NK-92 (cell line): ENCODE data around the gene BANF1.
"Not testable (repeated sequence)": the region's sequence is repeated elsewhere in the genome, so short reads cannot be mapped to it uniquely, and the experiment has no call there.

Experiments used
- DNase-seq: peaks from one replicate; lab custom pipeline; 2025; ENCODE audit not compliant: unreplicated experiment; lab: John Stamatoyannopoulos, UW

The BANF1 gene

DNA sequence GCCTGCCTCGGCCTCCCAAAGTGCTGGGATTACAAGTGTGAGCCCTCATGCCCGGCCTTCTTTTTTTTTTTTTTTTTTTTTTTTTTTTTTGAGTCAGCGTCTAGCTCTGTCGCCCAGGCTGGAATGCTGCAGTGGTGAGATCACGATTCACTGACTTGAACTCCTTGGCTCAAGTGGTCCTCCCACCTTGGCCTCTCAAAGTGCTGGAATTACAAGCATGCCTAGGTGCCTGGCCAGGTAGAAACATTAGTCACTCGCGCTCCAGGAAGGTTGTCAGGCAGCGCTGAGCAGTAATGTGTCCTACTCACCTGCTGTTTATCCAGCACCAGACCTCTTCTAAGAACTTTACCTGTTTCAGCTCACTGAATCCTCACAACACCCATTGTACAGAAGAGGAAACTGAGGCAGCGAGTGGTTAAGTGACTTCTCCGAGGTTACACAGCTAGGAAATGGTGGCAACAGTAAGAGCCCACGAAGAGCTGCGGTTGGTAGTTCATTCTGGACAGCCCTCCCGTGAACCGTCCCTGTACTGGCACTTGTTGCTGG, 9.0 kb downstream of the BANF1 start:
- no peak for DNase-seq

DNA sequence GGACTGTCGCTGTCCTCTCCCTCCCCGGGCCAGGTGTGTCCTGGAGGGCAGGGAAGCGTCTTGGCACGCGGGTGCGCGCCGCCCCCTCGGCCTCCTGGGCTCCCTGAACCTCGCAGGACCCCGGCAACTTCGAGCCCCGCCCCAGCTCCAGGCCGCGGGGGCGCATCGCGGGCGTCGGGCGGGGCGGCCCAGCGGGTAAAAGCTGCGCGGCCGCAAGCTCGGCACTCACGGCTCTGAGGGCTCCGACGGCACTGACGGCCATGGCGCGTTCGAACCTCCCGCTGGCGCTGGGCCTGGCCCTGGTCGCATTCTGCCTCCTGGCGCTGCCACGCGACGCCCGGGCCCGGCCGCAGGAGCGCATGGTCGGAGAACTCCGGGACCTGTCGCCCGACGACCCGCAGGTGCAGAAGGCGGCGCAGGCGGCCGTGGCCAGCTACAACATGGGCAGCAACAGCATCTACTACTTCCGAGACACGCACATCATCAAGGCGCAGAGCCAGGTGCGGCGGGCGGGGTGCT, 9.5 kb downstream of the BANF1 start, which contains the start of gene CST6:
CST6 (plus strand) TSS at position 224 of the 519 bp plus-strand sequence; CDS start at position 261, 37 bp downstream.
- no peak for DNase-seq

DNA sequence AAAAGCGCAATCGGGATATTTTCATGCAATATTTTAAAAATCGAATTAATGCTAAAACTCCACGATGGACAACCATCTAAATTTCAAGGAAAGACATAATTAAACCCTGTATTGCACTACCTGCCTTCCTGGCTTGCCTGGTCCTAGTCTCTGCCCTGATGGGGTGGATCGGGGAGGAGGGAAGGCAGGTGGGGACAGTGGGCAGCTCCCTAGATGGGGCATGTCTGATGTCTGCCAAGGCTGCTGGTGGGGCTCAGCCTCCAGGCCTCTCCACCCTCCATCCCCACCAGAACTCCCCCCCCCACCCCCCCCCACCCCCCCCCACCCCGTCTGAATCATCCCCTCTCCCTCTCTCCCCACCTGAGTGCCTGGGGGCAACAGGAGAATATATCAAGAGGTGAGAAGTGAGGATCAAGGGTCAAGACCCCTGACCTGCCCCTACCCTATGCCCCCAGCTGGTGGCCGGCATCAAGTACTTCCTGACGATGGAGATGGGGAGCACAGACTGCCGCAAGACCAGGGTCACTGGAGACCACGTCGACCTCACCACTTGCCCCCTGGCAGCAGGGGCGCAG, 10.2 kb downstream of the BANF1 start:
- DNase-seq, result no peak

DNA sequence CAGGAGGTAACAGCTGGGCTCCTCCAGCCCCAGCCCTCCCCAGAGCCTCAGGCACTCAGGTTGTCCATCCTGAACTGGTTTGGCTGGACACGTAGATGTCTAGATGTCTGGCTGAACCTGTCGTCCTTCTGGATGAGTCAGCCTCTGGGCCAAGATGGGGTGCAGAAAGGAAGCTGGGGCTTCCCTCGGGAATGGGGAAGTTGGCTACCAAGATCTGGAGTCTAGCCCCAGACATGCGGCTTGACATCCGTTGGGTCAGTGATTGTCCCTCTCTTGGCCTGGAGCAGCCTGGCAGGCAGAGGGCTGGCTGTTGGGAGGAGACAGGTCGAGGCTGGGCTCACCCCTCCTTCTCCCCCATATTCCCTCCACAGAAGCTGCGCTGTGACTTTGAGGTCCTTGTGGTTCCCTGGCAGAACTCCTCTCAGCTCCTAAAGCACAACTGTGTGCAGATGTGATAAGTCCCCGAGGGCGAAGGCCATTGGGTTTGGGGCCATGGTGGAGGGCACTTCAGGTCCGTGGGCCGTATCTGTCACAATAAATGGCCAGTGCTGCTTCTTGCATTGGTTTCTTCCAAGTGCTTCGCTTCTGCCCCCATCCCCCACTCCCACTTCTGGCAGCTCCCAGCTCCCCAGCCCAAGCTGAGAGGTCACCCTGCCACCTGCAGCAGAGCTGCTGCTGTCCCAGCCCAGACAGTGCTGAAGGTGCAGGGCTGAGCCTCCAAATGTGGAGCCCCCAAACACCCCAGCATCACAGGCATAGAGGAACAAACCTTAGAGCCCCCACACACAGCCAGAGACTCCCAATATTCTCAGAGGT, 10.9 kb downstream of the BANF1 start:
- DNase-seq, result no peak

DNA sequence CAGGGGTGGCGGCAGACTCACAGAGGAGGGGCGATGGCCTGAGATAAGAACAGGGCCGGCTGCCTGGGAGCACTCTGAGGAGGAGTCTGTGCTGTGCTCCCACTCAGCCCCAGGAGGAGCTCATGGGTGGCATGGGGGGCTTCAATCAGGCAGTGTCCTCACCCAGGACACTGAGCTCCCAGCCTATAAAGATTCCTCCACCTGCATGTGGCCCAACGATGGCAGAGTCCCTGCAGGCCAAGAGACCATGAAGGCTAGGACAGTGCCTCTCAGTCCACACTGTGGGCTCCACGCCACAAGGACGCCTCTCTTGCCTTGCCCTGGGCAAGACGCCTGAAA, 11.4 kb downstream of the BANF1 start:
- DNase-seq, result no peak

DNA sequence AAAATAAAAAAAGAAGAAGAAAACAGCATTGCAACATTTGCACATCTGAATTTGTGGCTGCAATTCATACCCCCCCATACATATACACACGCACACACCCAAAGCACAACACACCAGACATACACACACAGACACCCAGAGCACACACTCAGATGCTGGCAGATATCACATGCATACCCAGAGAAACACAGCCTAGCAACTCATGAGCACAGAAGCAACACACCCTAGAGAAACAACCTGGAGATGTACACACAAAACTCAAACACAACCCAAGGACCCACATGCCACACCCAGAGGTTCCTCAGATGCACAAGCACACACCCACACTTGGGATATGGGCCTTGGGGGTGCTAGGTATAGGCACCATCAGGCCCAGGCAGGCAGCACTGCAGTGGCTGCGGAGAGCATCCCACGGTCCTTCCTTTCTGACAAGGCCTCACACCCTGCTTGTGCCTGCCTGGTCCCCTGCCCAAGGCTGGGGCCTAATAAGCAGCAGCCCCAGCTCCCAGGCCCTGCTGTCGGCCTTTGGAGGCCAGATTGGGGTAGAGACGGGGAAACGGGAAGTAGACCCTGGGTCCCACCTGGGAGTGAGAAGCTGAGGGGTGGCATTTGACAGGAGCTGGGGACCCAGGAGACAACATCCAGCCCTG, 12.6 kb downstream of the BANF1 start:
- no peak for DNase-seq

DNA sequence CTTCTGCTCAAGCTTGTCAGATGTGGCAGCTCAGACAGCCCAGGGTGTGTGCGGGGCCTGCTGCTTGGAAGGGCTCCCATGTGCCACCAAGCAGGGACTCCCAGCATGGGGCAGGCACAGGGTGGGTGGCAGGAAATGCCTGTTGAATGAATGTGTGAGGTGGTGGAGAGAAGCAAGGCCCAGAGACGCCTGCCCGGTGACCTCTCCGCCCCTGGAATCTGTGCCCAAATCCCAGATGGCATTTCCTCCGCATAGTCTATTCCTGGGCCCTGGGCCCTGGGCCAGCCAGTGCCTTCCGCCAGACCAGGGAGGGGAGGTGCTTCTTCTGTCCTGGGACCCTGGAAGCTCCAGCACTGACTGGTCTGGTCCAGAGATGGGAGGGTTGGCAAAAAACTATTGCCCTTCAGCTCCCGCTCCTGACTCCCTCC, 13.2 kb downstream of the BANF1 start:
- DNase-seq, result no peak

DNA sequence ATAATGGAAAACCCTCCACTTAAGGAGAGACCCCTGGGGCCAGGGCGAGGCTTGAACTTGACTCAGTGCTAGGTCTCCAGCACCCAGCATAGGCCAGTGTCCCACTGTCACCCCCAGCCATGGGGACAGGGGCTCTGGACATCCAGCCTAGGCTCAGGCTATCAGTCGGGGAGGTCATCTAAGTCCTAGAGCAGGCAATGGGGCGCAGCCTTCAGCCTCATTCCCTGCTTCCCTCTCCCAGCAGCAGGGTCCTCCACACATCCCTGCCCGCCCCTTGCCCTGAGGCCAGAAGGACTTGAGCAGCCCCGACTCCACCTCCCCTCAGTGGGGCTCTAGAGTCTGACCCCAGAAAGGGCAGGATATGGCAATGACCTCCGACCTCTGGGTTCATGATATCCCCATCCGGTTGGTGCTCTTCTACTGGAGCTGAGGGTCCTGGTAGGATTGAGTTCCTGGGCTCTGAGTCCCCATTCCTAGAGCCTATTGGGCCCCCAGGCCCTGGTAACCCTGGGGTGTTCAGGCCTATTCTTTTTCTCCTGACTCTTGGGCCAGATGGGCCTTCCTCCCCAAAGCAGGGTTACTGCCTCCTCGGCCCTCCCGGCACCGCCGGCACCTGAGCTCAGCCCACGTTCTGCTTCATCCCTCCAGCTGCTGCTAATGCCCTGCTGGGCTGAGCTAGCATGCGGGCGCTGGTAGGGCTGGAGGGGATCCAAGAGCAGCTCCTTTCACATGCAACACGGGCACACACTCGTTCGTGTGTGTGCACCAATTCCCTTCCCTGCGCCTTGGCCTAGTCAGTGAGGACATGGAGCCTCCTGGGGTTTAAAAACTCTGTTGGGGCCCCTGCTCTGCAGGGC, 13.9 kb downstream of the BANF1 start:
- no peak for DNase-seq

DNA sequence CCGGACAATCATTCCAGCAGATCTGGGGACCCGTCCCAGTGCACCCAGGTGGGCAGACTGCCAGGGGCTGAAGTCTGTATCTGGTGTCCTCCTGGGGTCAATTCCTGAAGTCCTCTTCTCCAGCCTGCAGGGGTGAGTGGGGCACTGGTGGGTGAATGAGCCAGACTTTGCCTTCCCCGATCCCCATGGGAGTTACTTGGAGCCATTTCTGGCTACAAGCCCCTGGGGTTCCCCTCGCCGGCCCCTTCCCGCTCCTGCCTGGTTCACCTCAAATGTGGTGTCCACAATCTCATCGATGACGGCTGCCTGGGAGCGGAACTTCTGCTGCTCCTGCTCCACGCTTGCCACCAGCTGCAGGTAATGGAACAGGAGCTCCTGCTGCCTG, 14.5 kb downstream of the BANF1 start:
- DNase-seq, result no peak

DNA sequence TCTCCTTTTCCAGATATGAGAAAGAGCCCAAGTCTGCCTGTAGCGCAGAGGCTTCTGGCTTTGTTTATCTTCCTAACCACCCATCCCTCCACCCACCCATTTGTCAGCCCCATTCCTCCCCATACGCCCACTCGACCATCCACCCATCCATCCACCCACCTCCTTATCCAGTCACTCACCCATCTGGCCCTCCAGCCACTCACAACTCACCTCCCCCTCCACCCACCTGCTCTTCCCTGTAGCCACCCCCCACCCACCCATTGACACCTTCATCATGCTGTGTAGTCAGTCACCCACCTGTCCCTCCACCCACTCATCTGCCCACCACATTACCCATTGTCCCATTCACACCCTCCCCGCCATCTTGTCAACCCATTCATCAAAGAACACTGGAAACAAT, 15.0 kb downstream of the BANF1 start:
- no peak for DNase-seq

DNA sequence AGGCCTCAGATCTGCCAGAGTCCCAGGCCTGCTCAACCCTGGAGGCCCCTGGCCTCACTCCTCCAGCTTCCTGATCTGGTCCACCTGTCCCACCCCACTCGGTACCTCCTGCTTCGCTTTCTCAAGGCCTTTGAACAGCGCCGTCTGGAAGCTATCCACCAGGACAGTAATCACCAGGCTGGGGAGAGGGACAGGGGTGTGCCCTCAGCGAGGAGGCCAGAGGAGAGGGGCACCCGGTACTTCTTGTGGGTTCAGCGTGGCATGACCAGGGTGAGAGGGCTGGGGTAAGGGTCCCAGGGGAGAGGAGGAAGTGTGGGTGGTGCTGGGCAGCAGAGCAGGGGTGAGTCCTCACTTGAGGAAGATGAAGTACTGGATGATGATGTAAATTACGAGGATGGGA, 17.9 kb downstream of the BANF1 start:
- DNase-seq, result no peak

DNA sequence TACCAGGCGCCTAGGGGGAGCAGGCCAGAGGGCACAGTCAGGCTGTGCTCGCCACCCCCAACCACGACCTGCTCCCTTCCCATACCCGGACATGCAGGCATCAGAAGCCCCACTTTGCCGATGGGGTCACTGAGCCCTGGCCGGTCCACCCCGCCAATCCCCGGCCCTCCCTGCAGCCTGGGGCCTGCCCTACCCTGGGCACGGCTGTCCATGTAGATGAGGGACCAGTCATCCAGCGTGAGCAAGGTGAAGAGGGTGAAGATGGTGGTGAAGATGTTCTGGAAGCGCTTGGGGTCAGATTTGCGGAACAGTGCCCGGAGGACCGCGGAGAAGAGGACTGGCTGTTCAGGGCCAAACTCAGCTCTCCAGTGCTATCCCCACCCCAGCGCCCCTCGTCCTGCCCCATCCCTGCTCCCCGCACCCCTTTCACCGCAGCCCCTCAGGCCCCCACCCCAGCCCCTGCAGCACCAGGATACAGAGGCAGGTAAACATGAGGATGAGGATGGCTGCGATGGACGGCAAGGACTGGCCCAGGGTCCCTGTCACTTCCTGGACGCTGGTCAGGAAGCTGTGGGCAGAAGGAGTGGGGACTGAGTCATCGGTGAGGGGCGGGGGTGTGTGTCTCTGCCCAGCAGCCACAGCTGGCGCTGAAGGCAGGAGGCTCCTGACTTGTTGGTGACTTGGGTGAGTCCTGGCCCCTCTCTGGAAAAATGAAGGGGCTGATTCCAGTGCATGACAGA, 18.5 kb downstream of the BANF1 start:
- no peak for DNase-seq

DNA sequence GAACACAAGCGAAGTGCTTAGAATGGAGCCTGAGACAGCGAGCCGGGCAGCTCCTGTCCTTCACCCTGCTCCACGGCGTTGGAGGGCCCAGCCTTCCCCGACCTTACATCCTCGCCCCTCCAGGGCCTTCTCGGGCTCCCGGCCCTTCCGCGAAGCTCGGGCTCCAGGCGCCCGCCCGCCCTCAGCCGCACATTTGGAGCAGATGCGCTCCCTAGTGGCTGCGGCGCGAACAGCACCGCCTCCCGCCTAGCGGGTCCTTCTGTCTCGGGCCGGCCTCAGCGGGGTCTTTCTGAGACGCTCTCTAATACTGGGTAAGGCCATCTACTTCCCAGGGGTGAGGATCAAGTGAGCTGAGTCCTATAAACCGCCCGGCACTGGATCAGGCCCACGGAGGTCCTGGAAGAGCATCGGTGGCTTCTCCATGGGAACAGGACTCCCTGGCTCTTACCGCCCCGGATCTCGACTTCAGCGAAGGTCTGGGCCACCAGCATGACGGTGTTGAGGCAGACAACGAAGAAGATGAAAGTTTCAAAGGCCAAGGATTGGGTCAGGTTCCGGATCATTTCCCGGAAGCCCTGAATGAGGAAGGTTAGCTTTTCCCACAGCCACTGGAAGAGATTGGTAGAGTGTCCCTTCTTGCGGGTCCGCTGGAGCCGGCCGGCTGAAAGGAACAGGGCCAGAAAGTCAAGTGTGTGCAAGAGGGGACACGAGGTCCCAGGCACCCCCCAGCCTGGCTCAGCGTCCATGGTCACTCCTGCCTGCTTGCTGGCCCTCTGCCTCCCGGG, 20.3 kb downstream of the BANF1 start:
- DNase-seq, result no peak

DNA sequence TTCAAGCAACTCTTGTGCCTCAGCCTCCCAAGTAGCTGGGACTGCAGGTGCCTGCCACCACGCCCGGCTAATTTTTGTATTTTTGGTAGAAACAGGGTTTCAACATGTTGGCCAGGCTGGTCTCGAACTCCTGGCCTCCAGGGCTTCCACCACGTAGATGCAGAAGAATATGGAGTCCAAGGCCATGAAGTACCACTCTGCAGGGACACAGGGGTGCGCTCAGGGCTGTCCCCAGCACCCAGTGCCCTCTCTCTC, 20.8 kb downstream of the BANF1 start:
- not testable (repeated sequence) for DNase-seq

DNA sequence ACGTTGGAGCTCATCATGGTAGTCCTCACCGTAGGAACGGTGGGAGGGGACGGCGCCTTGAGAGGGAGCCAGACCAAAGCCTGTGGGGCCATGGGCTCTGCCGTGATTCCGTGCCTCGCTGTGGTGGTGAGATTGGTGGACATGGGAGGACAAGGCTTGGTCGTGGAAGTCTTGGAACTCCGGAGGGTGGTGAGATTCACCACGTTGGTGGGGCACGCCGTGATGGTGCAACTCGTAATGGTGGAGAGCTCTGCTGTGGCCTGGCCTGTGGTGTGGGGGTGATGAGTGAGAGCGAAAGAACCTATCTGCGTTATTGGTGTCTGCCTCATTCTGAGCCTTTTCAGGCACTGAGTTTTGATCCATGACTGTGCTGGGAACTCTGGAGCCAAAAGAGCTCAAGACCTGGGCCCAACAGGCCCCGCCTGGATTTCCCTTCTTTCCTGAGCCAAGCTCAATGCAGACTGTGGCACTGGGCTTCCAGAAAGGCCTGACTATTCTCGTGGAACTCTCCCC, 23.8 kb downstream of the BANF1 start, which contains the start of gene CATSPER1:
CATSPER1 (minus strand) TSS at position 463 of the 513 bp plus-strand sequence; CDS start at position 363, 100 bp downstream.
- no peak for DNase-seq

DNA sequence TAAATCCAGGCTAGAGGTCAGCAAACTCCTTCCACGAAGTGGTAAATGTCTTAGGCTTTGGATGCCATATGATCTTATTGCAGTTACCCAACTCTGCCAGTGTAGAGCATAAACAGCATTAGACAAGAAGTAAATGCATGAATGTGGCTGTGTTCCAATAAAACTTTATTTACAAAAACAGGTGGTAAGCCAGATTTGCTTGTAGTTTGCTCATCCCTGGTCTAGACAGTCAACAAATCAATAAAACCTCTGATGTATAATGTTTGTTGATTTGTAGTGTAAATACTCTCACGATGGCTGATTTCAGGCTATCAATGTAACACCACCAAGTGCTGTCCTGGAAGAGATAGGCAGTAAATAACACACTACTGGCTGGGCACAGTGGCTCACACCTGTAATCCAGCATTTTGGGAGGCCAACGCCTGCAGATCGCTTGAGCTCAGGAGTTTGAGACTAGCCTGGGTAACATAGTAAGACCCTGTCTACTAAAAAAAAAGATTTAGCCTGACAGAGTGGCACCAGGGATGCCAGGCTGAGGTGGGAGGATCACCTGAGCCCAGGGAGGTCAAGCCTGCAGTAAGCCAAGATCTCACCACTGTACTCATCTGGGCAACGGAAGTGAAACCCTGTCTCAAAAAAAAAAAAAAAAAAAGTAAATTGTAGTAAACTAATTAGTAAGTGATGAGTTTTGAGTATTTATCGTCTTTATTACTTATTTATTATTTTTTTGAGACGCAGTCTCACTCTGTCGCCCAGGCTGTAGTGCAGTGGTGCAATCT, 30.8 kb downstream of the BANF1 start:
- no peak for DNase-seq

DNA sequence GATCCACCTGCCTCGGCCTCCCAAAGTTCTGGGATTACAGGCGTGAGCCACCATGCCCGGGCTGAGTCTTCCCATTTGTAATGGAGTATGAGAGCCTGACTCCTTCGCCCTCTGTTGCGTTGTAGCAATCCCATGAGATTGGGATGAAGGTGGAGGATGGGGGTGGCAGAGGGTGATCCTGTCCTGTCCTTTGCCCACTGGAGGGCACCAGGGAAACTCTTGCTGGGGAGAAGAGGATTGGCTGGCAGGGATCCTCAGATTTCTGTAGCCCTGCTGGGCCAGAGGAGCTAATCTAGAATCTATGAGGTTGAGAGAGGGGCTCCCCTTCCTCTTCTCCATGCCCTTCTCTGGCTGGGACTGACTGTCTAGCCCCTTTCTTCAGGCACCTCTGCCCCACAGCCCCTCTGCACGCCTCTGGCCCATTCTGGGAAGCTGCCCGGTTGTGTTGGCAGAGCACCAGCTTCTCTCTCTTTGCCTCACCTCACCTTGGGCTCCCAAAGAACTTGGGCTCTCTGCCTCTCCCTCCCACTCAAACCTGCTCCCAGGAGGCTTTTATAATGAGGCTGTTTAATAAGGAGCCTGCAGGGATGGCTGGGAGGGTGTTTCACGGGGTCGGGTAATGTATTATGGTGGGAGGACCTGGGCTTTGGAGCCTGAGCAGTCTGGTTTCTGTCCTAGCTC, 33.5 kb downstream of the BANF1 start:
- no peak for DNase-seq

DNA sequence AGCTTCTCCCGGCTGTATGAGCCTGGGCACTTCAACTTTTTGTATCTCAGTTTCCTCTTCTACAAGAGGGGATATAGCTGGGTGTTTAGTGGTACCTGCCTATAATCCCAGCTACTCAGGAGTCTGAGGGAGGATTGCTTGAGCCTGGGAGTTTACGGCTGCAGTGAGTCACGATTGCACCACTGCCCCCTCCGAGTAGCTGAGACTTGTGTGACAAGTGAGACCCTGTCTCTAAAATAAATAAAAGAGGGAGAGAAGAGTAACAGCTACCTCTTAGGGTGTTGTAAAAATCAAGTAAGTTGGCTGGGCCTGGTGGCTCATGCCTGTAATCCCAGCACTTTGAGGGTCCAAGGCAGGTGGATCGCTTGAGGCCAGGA, 34.0 kb downstream of the BANF1 start:
- DNase-seq, result no peak
